H1 (cell line): Measurements from ENCODE around the gene ZNF747. TPM values are rescaled to one million over a fixed set of nuclear protein-coding genes. Genes with fewer than 3 reads are reported as not detected.

Experiments
- CTBP2 ChIP-seq: IDR thresholded peaks from 2 replicates; pipeline ENCODE4 v1.7.0; 2011; ENCODE audit warnings: borderline replicate concordance, mild to moderate bottlenecking, moderate library complexity, mixed read lengths, low read length; ENCODE audit not compliant: insufficient read depth, insufficient read length
- MAX ChIP-seq: IDR thresholded peaks from 2 replicates; pipeline ENCODE4 v1.6.1; 2012; ENCODE audit warnings: inconsistent platforms
- polyA plus RNA-seq, 7 experiments: library from polyadenylated mRNA; depleted of rRNA in 3 of 7; stranded (reverse) in 5 of 7; unstranded in 2 of 7; fragments of >200 nt in 5 of 7; fragments of 200-250 nt in 2 of 7; gene quantifications; 1 replicate in 5 of 7; 2 replicates in 1 of 7; 4 replicates in 1 of 7; pipeline versions ENCODE4 v1.2.1 to v1.2.3, GENCODE V29; 2011 to 2013; ENCODE audit warnings: missing spikeins in 2 of 7, mixed read lengths in 2 of 7
- total RNA-seq: library from RNA; stranded (reverse); fragmentation: NEBNext Ultra II Directional; extraction: Animal tissue kit (Norgen Biotek cat#: 25700); gene quantifications from 2 replicates; pipeline ENCODE4 v1.2.1, GENCODE V29; 2021

The ZNF747 gene
- total and polyA plus RNA-seq, 2 of the 8 experiments (the other 6 are each of a cell fraction or from before 2014, with no cell fraction given) = 9.9 to 10.3 TPM

GRCh38 chr16:30555315-30556124 is 20.9 kb upstream of the ZNF747 start (continued):
- TF ChIP-seq MAX (no peak), CTBP2 (no peak)
